ENCODE results near the gene LTBP3.
"Not testable (repeated sequence)": the region's sequence is repeated elsewhere in the genome, so short reads cannot be mapped to it uniquely, and the experiment has no call there.

The LTBP3 gene

GRCh38 chr11:65572356-65573051 lies 14.3 kb upstream of the LTBP3 start, which contains the start of gene FAM89B:
Gene FAM89B, plus strand, starts transcription at chr11:65572538. Its CDS starts 132 bp downstream, at chr11:65572670.
- DNase-seq (ENCODE audit: insufficient read length, low spot score) (peak; percentile 87), FAIRE-seq (no peak)

- FAIRE-seq (no peak), DNase-seq (ENCODE audit: insufficient read length, low spot score) (no peak)
Observed at GRCh38 chr11:65571940-65572339, 13.8 kb upstream of the LTBP3 start.

- DNase-seq (ENCODE audit: insufficient read length, low spot score) = no peak
- no peak for FAIRE-seq
Observed at GRCh38 chr11:65571420-65571819, 13.3 kb upstream of the LTBP3 start.

- DNase-seq (ENCODE audit: insufficient read length, low spot score) (peak; percentile 99), FAIRE-seq (peak; percentile 99)
Observed at GRCh38 chr11:65569973-65570918, 12.1 kb upstream of the LTBP3 start, which contains the start of gene ZNRD2. Gene ZNRD2, plus strand, starts transcription at chr11:65570477. Its CDS starts 15 bp downstream, at chr11:65570492.

- FAIRE-seq (no peak), DNase-seq (ENCODE audit: insufficient read length, low spot score) (no peak)
Observed at GRCh38 chr11:65569164-65569972, 11.2 kb upstream of the LTBP3 start.

- no peak for FAIRE-seq
- DNase-seq (ENCODE audit: insufficient read length, low spot score) = no peak
Observed at GRCh38 chr11:65565624-65566453, 7.7 kb upstream of the LTBP3 start.

- not testable (repeated sequence) for FAIRE-seq; DNase-seq (ENCODE audit: insufficient read length, low spot score)
Observed at GRCh38 chr11:65564879-65565559, 6.9 kb upstream of the LTBP3 start.

- FAIRE-seq (no peak), DNase-seq (ENCODE audit: insufficient read length, low spot score) (no peak)
Observed at GRCh38 chr11:65563601-65564000, 5.4 kb upstream of the LTBP3 start.

GRCh38 chr11:65562788-65563187 lies 4.6 kb upstream of the LTBP3 start:
- FAIRE-seq (no peak), DNase-seq (ENCODE audit: insufficient read length, low spot score) (no peak)

GRCh38 chr11:65562020-65562419 lies 3.9 kb upstream of the LTBP3 start:
- DNase-seq (ENCODE audit: insufficient read length, low spot score) = no peak
- no peak for FAIRE-seq

GRCh38 chr11:65560555-65561418 lies 2.6 kb upstream of the LTBP3 start:
- FAIRE-seq (peak; percentile 93), DNase-seq (ENCODE audit: insufficient read length, low spot score) (peak; percentile 90)

- FAIRE-seq = peak; percentile 86
- peak; percentile 74 for DNase-seq (ENCODE audit: insufficient read length, low spot score)
Observed at GRCh38 chr11:65559951-65560537, 1.9 kb upstream of the LTBP3 start.

- DNase-seq (ENCODE audit: insufficient read length, low spot score) (no peak), FAIRE-seq (no peak)
Observed at GRCh38 chr11:65559535-65559934, 1.4 kb upstream of the LTBP3 start.

- FAIRE-seq (no peak), DNase-seq (ENCODE audit: insufficient read length, low spot score) (no peak)
Observed at GRCh38 chr11:65558930-65559509, 861 bp upstream of the LTBP3 start.

- no peak for DNase-seq (ENCODE audit: insufficient read length, low spot score)
- FAIRE-seq = peak; percentile 69
Observed at GRCh38 chr11:65557280-65558001, 718 bp downstream of the LTBP3 start.

GRCh38 chr11:65556470-65557279 lies 1.5 kb downstream of the LTBP3 start:
- DNase-seq (ENCODE audit: insufficient read length, low spot score) (no peak), FAIRE-seq (no peak)
